KMS-11 (cell line): Measurements from ENCODE around the gene SHISA3.

Source experiments
- H2AFZ ChIP-seq: fragments of 200-600 bp; sonication (generic); 2 replicates; pipeline ENCODE4 v1.6.1; 2016; ENCODE audit warnings: antibody characterized with exemption, mixed run types, low read depth
- H3K27ac ChIP-seq: fragments of 200-600 bp; sonication (generic); 2 replicates; pipeline ENCODE4 v1.6.1; 2016; ENCODE audit warnings: mild to moderate bottlenecking, mixed run types
- H3K27me3 ChIP-seq: fragments of 200-600 bp; sonication (generic); 2 replicates; pipeline ENCODE4 v1.6.1; 2017; ENCODE audit warnings: mild to moderate bottlenecking, low read depth, mixed run types, moderate library complexity; ENCODE audit not compliant: insufficient read depth
- H3K36me3 ChIP-seq: fragments of 200-600 bp; sonication (generic); 2 replicates; pipeline ENCODE4 v1.6.1; 2017; ENCODE audit warnings: mild to moderate bottlenecking, mixed run types; ENCODE audit not compliant: insufficient read depth
- H3K4me1 ChIP-seq: fragments of 200-600 bp; sonication (generic); 2 replicates; pipeline ENCODE4 v1.6.1; 2016; ENCODE audit warnings: mild to moderate bottlenecking, low read depth, mixed run types; ENCODE audit not compliant: poor library complexity, severe bottlenecking
- H3K4me2 ChIP-seq: fragments of 200-600 bp; sonication (generic); 2 replicates; pipeline ENCODE4 v1.7.0; 2016; ENCODE audit warnings: mild to moderate bottlenecking, mixed run types
- H3K4me3 ChIP-seq: fragments of 200-600 bp; sonication (generic); IDR thresholded peaks from 2 replicates; pipeline ENCODE4 v1.6.1; 2017; ENCODE audit warnings: low read depth, low read length, mixed read lengths; ENCODE audit not compliant: insufficient read depth
- H3K79me2 ChIP-seq: fragments of 200-600 bp; sonication (generic); 2 replicates; pipeline ENCODE4 v1.6.1; 2016; ENCODE audit warnings: low read depth, mixed run types; ENCODE audit not compliant: insufficient read depth
- H3K9ac ChIP-seq: fragments of 200-600 bp; sonication (generic); 2 replicates; pipeline ENCODE4 v1.6.1; 2016; ENCODE audit warnings: mild to moderate bottlenecking, mixed run types
- H4K20me1 ChIP-seq: fragments of 200-600 bp; sonication (generic); 2 replicates; pipeline ENCODE4 v1.6.1; 2016; ENCODE audit warnings: mild to moderate bottlenecking, mixed run types; ENCODE audit not compliant: insufficient read depth
- TF ChIP-seq, protein P1 (sequence below): fragments of 200-600 bp; sonication (generic); conservative IDR thresholded peaks from 2 replicates; pipeline ENCODE4 v1.6.1; 2017; ENCODE audit warnings: low read depth, mild to moderate bottlenecking, antibody characterized with exemption, low read length, moderate library complexity, mixed read lengths

SHISA3 gene

DNA sequence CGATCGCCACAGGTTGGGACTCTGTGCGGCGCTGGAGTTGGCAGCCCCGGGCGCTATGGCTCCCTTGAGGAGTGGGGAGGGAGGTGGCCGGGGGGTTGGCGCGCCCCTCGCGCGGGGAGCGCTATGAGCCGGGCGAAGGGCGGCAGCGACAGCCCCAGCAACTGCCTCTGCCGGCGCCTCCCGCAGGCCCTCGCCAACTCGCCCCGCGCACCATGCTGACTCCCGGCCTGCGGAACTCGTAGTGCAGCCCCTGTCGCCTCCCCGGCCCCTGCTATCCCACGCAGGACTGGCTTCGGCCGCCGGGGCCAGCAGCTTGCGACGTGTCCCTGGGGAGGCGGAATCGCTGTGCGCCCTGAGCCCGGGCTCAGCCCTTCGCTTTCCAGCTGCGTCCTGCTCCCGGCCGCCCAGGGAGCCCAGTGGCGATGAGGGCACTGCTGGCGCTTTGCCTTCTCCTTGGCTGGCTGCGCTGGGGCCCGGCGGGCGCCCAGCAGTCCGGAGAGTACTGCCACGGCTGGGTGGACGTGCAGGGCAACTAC is 415 bp downstream of the SHISA3 start:
- H3K4me2 ChIP-seq = peak overlapping the region; percentile 48; the same call in 1 of the 2 replicates
- H4K20me1 ChIP-seq = no peaks in the 10 kb centered on the region
- no peaks in the 10 kb centered on the region for H3K4me1 ChIP-seq
- no peaks in the 10 kb centered on the region for H3K36me3 ChIP-seq
- H3K27me3 ChIP-seq = no peaks in the 10 kb centered on the region
- TF ChIP-seq, protein P1, sequence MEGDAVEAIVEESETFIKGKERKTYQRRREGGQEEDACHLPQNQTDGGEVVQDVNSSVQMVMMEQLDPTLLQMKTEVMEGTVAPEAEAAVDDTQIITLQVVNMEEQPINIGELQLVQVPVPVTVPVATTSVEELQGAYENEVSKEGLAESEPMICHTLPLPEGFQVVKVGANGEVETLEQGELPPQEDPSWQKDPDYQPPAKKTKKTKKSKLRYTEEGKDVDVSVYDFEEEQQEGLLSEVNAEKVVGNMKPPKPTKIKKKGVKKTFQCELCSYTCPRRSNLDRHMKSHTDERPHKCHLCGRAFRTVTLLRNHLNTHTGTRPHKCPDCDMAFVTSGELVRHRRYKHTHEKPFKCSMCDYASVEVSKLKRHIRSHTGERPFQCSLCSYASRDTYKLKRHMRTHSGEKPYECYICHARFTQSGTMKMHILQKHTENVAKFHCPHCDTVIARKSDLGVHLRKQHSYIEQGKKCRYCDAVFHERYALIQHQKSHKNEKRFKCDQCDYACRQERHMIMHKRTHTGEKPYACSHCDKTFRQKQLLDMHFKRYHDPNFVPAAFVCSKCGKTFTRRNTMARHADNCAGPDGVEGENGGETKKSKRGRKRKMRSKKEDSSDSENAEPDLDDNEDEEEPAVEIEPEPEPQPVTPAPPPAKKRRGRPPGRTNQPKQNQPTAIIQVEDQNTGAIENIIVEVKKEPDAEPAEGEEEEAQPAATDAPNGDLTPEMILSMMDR = no peak
- peak overlapping the region; percentile 63 for H3K9ac ChIP-seq
- no peaks in the 10 kb centered on the region for H3K79me2 ChIP-seq
- no peak overlapping the region for H3K27ac ChIP-seq
- peak overlapping the region; percentile 75 for H2AFZ ChIP-seq
- H3K4me3 ChIP-seq = peak overlapping the region; percentile 69

DNA sequence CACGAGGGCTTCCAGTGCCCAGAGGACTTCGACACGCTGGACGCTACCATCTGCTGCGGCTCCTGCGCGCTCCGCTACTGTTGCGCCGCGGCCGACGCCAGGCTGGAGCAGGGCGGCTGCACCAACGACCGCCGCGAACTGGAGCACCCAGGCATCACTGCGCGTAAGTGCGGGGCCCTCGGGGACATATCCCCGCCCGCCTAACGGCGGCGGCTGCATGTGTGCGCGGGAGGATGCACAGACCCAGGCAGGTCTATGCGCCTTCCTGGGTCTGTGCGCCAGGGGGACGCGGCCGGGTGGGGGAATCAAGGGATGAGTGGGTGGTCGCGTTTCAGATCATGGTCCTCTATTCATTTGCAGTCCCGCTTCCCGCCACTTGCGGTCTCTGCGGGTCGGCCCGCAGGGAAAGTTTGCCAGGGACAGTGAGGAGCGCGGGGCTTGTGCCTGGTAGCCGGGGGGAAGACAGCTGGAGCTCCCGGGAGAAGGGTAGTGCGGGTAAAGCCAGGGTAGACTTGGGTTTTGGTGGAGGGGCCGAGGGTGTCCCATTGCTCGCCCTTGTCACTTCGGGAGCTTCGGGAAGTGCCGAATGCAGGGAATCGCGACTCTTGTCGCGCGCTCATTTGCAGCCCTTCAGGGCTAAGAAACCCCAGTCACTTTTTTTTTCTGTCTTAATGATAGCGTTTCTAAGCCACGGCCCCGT is 1.0 kb downstream of the SHISA3 start:
- H3K9ac ChIP-seq = peak overlapping the region; percentile 63

DNA sequence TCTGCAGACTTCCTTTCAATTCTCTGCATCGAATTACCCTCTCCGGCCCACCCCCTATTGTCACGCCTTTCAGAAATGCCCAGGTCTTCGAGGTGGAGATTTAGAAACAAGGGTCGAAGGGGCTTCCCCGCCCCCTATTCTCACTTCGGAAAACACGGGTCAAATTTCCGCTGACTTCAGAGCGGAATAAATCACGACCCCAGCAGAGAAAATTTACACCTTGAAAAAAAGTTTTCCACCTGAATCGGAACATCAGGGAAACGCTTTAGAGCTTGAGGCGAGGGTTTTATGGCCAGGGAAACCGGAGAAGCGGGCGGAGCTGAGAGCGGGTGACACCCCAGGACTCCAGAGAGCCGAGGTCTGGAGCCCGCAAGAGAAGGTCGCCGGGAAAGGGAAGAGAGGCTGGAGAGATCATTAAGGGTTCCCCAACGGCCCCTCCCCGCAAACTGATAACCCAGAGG is 1.6 kb downstream of the SHISA3 start:
- TF ChIP-seq, protein P1 = no peak
- Histone ChIP-seq H4K20me1 (no peaks in the 10 kb centered on the region), H2AFZ (no peak overlapping the region), H3K4me3 (no peak overlapping the region), H3K4me2 (peak overlapping the region; percentile 48; the same call in 1 of the 2 replicates), H3K79me2 (no peaks in the 10 kb centered on the region), H3K27me3 (no peaks in the 10 kb centered on the region), H3K27ac (no peak overlapping the region), H3K4me1 (no peaks in the 10 kb centered on the region), H3K9ac (no peak overlapping the region), H3K36me3 (no peaks in the 10 kb centered on the region)

More for the DNA sequence above, 1.0 kb downstream of the SHISA3 start:
- Histone ChIP-seq H3K27me3 (no peaks in the 10 kb centered on the region), H2AFZ (peak overlapping the region; percentile 75), H3K36me3 (no peaks in the 10 kb centered on the region), H3K79me2 (no peaks in the 10 kb centered on the region), H4K20me1 (no peaks in the 10 kb centered on the region), H3K27ac (no peak overlapping the region), H3K4me3 (peak overlapping the region; percentile 69), H3K4me2 (peak overlapping the region; percentile 48; the same call in 1 of the 2 replicates), H3K4me1 (no peaks in the 10 kb centered on the region)
- TF ChIP-seq, protein P1 = no peak

DNA sequence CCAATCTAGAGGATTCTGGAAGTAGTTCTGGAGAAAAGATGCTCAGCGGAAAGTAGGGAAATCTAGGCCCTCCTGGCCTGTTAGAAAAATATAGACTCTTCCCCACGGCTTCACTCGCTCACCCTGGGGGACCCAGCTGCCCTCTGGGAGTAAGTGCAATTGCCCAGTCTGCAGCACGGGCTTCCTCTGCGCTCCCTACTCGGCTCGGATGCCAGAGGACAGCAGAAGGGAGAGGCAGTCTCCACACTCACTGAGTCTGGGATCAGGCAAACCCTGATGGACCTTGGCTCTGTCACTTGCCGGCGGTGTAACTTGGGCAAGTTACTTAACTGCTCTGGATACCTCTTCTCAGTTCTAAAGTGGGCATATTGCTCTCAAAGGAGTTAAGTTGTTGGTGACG is 2.1 kb downstream of the SHISA3 start:
- Histone ChIP-seq H4K20me1 (no peaks in the 10 kb centered on the region), H3K79me2 (no peaks in the 10 kb centered on the region), H3K4me1 (no peaks in the 10 kb centered on the region), H2AFZ (no peak overlapping the region), H3K27ac (no peak overlapping the region), H3K27me3 (no peaks in the 10 kb centered on the region), H3K9ac (no peak overlapping the region), H3K36me3 (no peaks in the 10 kb centered on the region), H3K4me2 (no peak overlapping the region), H3K4me3 (no peak overlapping the region)
- TF ChIP-seq, protein P1 = no peak
